Cortex of kidney (tissue), 1 donor: ENCODE measurements around the gene MARK4.

ENCODE experiments used
- DNase-seq: peaks from one replicate; lab custom pipeline; 2025; lab: John Stamatoyannopoulos, UW

Gene MARK4

GRCh38 chr19:45340899-45341453, 89.9 kb downstream of the MARK4 start:
- DNase-seq = no peak

- no peak for DNase-seq
Measured at GRCh38 chr19:45342911-45343310, 91.8 kb downstream of the MARK4 start.

GRCh38 chr19:45344621-45345505, 93.8 kb downstream of the MARK4 start:
- DNase-seq = no peak

GRCh38 chr19:45345506-45345860, 94.4 kb downstream of the MARK4 start:
- DNase-seq = no peak

GRCh38 chr19:45346449-45346848, 95.4 kb downstream of the MARK4 start:
- no peak for DNase-seq

- no peak for DNase-seq
Measured at GRCh38 chr19:45347570-45348366, 96.7 kb downstream of the MARK4 start.

- no peak for DNase-seq
Measured at GRCh38 chr19:45348367-45349125, 97.5 kb downstream of the MARK4 start.

- no peak for DNase-seq
Measured at GRCh38 chr19:45349126-45349415, 98.0 kb downstream of the MARK4 start.

GRCh38 chr19:45349430-45349941, 98.4 kb downstream of the MARK4 start:
- no peak for DNase-seq

- DNase-seq = no peak
Measured at GRCh38 chr19:45350477-45351058, 99.5 kb downstream of the MARK4 start.

GRCh38 chr19:45351401-45351952, 100.4 kb downstream of the MARK4 start:
- DNase-seq = no peak

GRCh38 chr19:45352062-45352461, 101.0 kb downstream of the MARK4 start:
- no peak for DNase-seq

GRCh38 chr19:45352471-45352870, 101.4 kb downstream of the MARK4 start:
- no peak for DNase-seq

- DNase-seq = no peak
Measured at GRCh38 chr19:45352914-45353796, 102.1 kb downstream of the MARK4 start.

- no peak for DNase-seq
Measured at GRCh38 chr19:45354241-45354842, 103.3 kb downstream of the MARK4 start.
